Muscle layer of duodenum (tissue), 2 donors: ENCODE results near the gene SHB.

ENCODE experiments used
- H3K27ac ChIP-seq: one replicate; pipeline ENCODE4 v1.7.0; 2013; ENCODE audit warnings: mild to moderate bottlenecking, low read length
- H3K27me3 ChIP-seq: one replicate; pipeline ENCODE4 v1.7.0; 2013; ENCODE audit warnings: low read depth, mild to moderate bottlenecking, control low read depth, low read length
- H3K36me3 ChIP-seq, 2 donors: one replicate each; pipeline ENCODE4 v1.7.0; 2013; ENCODE audit warnings: low read length in 2 of 2, control low read depth in 1 of 2, mild to moderate bottlenecking in 1 of 2; ENCODE audit not compliant: insufficient read depth in 2 of 2, control insufficient read depth in 1 of 2
- H3K4me1 ChIP-seq, 2 donors: one replicate each; pipeline ENCODE4 v1.7.0; 2013; ENCODE audit warnings: low read length in 2 of 2, mild to moderate bottlenecking in 2 of 2, control low read depth in 1 of 2, moderate library complexity in 1 of 2; ENCODE audit not compliant: insufficient read depth in 2 of 2, control insufficient read depth in 1 of 2
- H3K4me3 ChIP-seq, 2 donors: one replicate each; pipeline ENCODE4 v1.7.0; 2013; ENCODE audit warnings: low read length in 2 of 2, low read depth in 1 of 2, mild to moderate bottlenecking in 1 of 2
- H3K9me3 ChIP-seq, 2 donors: one replicate each; pipeline ENCODE4 v1.7.0; 2013; ENCODE audit warnings: low read length in 2 of 2, control low read depth in 1 of 2, mild to moderate bottlenecking in 1 of 2; ENCODE audit not compliant: control insufficient read depth in 1 of 2
- donor health status: healthy.

SHB gene

DNA sequence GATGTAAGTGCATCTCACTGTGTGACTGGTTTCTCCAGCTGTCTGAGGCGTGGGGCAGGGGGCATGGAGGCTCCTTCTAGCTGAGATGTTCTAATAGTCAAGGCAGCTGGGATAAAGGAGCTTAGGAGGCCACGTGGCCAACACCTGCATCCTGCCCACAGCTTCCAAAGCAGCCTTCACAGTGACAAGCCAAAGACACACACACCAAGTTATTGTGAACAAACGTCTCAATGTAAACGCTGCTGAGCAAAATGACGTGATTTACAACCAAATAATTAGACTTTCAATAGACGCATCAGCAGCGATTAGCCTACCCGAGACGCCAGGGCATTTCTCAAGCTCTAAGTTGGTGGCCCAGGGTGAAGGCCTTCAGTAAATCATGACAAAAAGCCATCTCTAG, 141.9 kb downstream of the SHB start:
- Histone ChIP-seq H3K36me3 (no peaks in the 10 kb centered on the region), H3K27ac (no peak overlapping the region), H3K4me3 (no peak overlapping the region), H3K9me3 (no peaks in the 10 kb centered on the region), H3K4me1 (no peaks in the 10 kb centered on the region), H3K27me3 (no peaks in the 10 kb centered on the region)

DNA sequence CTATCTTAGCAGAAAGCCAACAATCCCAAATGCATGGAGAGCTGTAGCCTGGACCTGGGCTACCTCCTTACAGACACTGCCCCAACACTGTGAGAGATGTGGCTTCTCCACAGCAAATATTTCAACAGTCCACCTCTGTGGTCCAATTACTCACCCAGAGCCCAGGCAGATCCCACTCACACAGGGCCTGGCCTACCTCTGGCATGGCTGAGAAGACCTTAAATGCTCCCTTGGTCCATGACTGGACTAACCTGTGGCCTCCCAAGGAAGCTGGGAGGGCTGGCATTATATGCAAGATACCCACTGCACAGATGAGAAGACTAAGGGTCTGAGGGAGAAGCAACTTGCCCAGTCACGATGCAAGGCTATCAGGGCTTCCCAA, 142.3 kb downstream of the SHB start:
- Histone ChIP-seq H3K4me1 (no peaks in the 10 kb centered on the region), H3K36me3 (peaks cover 0 to 3% of the 10 kb centered on the region in 2 donors), H3K4me3 (no peak overlapping the region), H3K27me3 (no peaks in the 10 kb centered on the region), H3K9me3 (no peaks in the 10 kb centered on the region), H3K27ac (no peak overlapping the region)

DNA sequence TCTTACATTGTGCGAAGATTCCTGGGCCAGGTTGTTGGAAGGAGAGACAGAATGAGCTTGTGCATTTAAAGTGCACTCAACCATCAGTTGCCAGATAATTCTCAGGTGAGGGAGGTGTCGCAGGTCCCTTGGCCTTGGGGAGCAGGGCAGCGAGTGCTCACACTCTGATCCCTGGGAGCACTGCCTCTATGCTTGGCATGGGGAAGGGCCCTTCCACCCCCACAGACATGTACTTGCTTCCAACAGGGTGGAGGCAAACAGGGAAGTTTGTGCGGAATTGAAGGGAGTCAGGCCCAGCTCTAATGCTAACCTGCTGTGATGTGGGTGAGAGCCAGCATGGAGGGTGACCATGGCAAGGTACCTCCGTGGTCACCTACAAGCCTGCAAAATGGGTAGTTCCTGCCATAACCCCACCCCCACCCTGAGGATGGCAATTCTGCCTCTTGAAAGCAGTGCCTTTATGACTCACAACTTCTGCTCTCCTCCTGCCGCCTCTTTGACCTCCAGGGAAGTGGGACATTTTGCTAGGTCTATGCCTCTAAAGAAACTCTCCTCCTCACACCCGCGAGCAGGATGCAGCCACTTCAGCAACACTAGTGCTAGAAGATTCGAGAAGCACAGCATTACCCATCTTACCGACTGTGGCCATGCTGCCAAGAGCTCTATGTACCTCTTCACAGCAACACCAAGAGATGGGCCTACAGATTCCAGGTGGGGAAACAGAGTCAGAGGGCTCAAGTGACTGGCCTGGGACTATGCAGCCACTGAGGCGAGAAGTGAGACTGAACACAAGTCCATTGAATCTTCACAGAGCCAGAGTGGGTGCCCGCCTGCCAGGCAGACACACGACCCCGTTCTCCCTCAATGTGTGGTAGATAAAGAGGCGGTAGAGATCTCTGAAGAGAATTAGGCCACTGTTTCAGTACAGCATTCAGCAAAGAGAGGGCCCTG, 143.0 kb downstream of the SHB start:
- Histone ChIP-seq H3K9me3 (no peaks in the 10 kb centered on the region), H3K27ac (no peak overlapping the region), H3K36me3 (peaks cover 0 to 5% of the 10 kb centered on the region in 2 donors), H3K27me3 (no peaks in the 10 kb centered on the region), H3K4me3 (no peak overlapping the region), H3K4me1 (no peaks in the 10 kb centered on the region)

DNA sequence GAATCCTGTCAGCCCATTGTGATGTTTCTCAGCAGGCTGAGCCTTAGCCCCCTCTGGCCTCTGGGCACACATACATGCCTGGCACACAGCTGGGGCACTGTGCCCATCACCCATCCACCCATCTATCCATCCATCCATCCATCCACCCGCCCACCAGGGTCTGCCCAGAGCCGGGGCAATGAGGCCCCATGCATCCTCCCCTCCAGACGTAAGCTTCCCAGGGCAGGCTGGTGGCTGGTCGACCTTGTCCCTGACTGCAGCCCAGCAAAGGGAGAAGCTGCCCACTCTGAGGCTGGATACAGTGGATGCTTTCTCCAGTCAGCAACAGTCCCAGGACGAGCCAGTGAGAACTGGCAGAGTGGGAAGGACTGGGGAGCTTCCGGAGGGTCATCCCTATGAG, 144.0 kb downstream of the SHB start:
- Histone ChIP-seq H3K4me3 (no peak overlapping the region), H3K9me3 (no peaks in the 10 kb centered on the region), H3K36me3 (peaks cover 0 to 5% of the 10 kb centered on the region in 2 donors), H3K27ac (no peak overlapping the region), H3K4me1 (no peaks in the 10 kb centered on the region), H3K27me3 (no peaks in the 10 kb centered on the region)

DNA sequence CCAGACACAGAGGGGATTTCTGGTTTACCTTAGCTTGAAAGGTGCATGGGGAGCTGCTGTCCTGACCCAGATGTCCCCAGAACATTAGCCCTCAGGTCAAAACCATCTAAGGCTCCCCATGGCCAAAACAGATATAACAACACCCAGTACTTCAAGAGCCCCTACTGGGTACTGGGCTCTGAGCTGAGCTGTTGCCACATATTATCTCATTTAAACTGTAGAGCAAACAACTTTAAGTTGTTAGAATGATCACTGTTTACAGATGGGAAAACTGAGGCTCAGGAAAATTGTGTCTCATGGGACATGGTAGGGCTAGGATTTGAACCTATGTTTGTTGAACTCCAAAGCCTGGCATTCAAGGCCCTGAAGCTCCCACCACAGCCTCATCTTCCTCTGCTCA, 144.5 kb downstream of the SHB start:
- Histone ChIP-seq H3K27ac (no peak overlapping the region), H3K9me3 (no peaks in the 10 kb centered on the region), H3K4me1 (no peaks in the 10 kb centered on the region), H3K36me3 (peaks cover 0 to 5% of the 10 kb centered on the region in 2 donors), H3K4me3 (no peak overlapping the region), H3K27me3 (no peaks in the 10 kb centered on the region)

DNA sequence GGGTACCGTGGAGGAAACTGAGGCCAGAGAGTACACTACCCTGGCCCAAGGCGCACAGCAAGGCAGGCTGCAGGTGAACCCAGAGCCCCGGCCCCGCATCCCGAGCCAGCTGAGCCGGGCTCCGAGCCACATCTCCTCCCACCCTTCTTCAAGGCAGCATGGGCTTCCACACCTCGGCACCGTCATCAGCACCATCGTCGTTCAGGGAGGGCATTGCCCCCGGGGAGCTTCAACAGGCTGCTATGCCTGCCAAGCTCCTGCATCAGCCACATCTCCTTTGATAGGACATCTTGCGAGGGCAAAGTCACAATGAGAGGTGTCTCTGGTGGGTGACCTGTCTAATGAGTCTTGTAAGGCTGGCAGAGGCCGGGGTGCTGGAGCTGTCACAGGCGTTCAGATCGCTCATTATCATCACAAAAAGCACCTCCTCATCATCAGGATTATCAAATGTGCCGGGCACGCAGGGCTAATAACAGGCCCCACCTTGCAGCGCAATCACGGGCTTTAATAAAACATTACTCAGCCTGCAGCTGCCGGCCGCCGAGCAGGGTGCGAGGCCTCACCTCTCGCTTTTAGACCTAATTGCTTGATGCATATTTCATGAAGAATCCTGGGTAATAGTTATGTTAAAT, 145.1 kb downstream of the SHB start:
- Histone ChIP-seq H3K4me1 (no peaks in the 10 kb centered on the region), H3K9me3 (no peaks in the 10 kb centered on the region), H3K27ac (no peak overlapping the region), H3K36me3 (peaks cover 0 to 5% of the 10 kb centered on the region in 2 donors), H3K27me3 (no peaks in the 10 kb centered on the region), H3K4me3 (no peak overlapping the region)

DNA sequence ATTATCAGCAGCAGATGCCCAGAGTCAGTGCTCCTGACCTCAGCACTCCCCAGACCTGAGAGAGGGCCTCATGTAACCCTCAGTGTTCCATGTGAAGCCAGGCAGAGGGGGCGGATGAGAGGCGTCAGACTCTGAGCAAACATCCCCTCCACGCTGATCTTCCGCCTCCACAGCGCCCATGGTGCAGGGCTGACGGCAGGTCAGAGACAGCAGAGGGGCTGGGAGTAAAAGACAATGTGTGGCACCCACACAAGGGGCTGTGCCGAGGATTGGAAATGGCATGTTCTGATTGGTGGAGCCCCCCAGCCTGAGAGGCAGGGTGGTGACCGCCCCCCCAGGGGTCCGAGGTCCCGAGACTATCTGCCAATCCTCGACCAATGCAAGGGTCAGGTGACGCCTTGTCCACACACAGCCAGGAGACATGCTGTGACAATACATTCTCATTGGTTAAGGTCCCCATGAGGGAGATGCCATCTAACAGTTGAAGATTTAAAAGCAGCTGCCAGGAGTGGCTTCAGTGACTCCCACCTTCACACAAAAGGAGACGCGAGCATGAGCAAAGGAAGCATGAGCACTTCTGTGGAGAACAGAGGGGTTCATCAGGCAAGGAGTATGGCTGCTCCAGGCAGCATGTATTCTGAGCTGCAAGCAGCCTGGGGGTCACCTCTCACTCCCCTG, 145.8 kb downstream of the SHB start:
- Histone ChIP-seq H3K4me3 (no peak overlapping the region), H3K27me3 (no peaks in the 10 kb centered on the region), H3K36me3 (peaks cover 5% of the 10 kb centered on the region in 2 donors), H3K27ac (no peak overlapping the region), H3K9me3 (no peaks in the 10 kb centered on the region), H3K4me1 (no peaks in the 10 kb centered on the region)

DNA sequence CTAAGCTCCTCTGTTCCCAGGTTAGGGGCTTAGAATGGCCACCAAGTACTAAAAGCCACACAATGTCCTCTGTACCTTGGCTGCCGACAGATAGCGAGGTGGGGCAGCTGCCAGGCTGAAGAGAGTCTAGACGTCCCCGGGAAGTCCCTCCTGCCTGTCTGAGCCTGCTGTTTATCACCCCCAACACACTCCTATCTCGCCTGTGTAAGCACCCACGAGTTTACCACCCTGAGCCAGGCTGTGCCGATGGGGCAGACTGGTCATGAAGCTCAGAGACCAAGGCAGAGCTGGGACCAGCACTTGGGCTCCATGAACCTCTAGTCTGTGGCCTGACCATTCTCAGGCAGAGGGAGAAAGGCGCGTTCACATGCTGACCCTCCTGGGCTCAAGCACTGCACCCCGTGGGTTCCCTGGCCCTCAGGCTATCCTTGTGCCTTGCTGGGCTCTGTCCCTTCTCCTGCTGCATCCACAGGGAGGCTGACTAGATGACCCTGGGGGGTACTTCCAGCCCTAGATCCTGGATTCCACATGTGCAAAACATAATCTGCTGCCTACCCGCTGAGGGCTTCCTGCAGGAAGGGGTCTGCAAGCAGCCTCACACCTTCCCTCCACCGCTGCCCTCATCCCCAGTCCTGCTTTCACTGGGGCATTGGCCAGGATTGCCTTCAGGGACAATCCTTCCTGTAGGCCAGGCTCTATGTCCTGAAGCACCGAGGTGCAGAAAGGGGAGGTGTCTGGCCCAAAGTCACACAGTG, 146.5 kb downstream of the SHB start:
- Histone ChIP-seq H3K4me3 (no peak overlapping the region), H3K4me1 (no peaks in the 10 kb centered on the region), H3K9me3 (no peaks in the 10 kb centered on the region), H3K36me3 (peaks cover 5 to 10% of the 10 kb centered on the region in 2 donors), H3K27ac (no peak overlapping the region), H3K27me3 (no peaks in the 10 kb centered on the region)

DNA sequence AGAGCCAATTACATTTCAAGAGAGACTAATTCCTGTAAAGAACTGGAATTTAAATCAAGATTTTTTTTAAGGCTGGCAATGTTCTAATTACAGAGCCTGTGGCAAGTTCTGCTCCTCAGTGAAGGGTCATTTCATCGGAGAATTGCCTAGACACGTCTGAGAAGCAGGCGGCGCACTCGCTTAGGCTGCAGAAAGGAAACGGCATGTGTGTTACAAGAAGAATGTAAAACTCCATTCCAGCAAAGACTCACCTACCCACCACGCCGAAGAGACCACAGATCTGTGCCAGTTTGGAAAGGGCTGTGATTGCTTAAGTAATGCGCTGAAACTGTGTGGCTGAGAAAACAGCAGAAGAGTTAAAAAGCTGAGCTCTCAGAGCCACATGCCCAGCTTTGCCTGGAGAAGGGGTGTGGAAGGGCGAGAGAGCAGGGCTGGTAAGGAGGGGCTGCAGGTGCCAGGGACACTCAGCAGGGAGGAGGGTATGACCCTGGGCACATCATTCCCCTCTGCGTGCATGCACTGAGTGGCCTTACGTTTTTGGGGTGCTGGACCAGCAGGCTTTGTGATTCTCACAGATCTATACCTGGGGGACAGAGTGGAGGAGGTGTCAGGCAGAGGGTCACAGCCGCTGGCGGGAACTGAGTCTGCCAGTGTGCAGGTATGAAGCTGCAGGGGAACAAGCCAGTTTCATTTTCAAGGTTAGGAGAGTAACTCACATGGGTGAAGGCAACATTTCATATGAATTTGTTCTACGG, 147.3 kb downstream of the SHB start:
- peaks cover 5 to 10% of the 10 kb centered on the region in 2 donors for H3K36me3 ChIP-seq
- no peak overlapping the region for H3K4me3 ChIP-seq
- H3K9me3 ChIP-seq: no peaks in the 10 kb centered on the region
- no peaks in the 10 kb centered on the region for H3K27me3 ChIP-seq
- H3K4me1 ChIP-seq: no peaks in the 10 kb centered on the region
- no peak overlapping the region for H3K27ac ChIP-seq

DNA sequence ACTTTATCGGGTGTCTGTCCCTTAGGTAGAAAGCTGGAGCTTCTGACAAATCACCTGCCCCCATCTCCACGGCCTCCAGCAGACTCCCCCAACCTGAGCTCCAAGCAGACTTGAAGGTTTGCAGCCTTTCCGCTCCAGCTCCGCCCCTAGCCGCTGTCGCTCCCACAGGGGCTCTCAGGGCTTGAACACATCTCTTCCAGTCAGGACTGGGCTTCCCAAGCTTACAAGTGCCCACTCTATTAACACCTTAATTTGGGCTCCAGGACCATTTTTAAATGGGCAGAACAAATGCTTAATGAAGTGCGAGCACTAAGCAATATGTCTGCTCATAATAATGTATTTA, 147.9 kb downstream of the SHB start:
- peaks cover 5 to 10% of the 10 kb centered on the region in 2 donors for H3K36me3 ChIP-seq
- H3K9me3 ChIP-seq: no peaks in the 10 kb centered on the region
- H3K27ac ChIP-seq: no peak overlapping the region
- H3K4me3 ChIP-seq: no peak overlapping the region
- H3K4me1 ChIP-seq: no peaks in the 10 kb centered on the region
- H3K27me3 ChIP-seq: no peaks in the 10 kb centered on the region
